ENCODE measurements around the gene ACSS3.

GRCh38 chr12:81297601-81298000 lies 219.7 kb downstream of the ACSS3 start:
- TF ChIP-seq POLR2AphosphoS5 (IDR thresholded peaks at IDR 0.05; ENCODE audit: low read depth, low read length), result no peak
- no peak for TF ChIP-seq POLR2A (IDR thresholded peaks at IDR 0.05; ENCODE audit: low read depth, low read length)
